ENCODE measurements around the gene GIMAP6. TPM values are rescaled to one million over a fixed set of nuclear protein-coding genes. Genes with fewer than 3 reads are reported as not detected.

Gene GIMAP6
- total and polyA plus RNA-seq, 12 donors: 9.9 to 50.6 (median 23.9) TPM

DNA sequence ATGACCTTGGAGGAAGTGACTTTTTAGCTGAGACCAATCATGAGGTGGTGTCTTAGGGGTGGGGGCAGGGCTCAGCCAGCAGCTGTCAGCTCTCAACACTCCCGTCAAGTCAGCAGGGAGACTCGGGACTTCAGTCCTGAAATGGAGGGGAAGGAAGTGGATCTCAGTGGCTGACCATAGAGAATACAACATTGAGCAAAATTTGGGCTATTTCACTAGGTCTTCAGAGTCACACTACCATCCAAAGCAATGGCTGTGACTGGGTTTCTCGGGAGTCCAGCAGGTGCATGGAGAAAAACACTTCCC, 16.8 kb upstream of the GIMAP6 start:
- intact Hi-C loops (cut with DNase I): no loop called here
- TF ChIP-seq, protein P1, sequence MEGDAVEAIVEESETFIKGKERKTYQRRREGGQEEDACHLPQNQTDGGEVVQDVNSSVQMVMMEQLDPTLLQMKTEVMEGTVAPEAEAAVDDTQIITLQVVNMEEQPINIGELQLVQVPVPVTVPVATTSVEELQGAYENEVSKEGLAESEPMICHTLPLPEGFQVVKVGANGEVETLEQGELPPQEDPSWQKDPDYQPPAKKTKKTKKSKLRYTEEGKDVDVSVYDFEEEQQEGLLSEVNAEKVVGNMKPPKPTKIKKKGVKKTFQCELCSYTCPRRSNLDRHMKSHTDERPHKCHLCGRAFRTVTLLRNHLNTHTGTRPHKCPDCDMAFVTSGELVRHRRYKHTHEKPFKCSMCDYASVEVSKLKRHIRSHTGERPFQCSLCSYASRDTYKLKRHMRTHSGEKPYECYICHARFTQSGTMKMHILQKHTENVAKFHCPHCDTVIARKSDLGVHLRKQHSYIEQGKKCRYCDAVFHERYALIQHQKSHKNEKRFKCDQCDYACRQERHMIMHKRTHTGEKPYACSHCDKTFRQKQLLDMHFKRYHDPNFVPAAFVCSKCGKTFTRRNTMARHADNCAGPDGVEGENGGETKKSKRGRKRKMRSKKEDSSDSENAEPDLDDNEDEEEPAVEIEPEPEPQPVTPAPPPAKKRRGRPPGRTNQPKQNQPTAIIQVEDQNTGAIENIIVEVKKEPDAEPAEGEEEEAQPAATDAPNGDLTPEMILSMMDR (IDR thresholded peaks at IDR 0.05): no peak
- TF ChIP-seq POLR2A (IDR thresholded peaks at IDR 0.05): no peak
- 31 to 62% (median 45%) methylated on average over 3 of the region's 3 CpGs for WGBS, 4 donors

DNA sequence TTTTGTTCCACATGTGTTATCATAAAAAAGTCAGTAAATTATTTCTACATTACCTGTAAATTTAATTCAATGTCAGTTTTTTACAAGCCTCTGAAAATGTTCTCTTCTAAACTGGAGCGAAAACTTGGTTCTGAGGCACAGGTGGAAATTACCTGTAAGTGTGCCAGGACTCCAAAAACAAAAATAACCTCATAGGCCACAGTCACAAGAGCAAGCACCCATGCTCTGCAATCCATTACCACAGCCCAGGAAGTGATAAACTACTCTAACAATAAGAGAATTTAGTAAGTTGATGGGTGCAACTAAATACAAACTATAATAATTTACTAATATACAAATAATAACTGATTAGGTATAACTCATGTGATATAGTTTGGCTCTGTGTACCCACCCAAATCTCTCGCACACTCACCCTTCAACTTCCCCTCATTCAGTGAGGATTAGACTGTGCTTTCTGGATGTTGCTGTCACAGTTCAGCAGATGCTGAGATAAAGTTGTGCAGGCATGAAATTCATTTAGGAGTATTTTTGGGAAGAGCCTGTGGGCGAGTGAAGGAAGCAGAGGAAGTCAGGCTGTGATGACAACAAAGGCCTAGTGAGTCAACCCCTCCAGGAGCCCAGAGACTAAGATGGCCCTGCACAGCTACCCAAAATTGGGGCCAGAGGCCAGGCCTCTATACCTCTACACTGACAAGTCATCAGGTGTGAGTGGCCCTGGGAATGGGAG, 16.3 kb upstream of the GIMAP6 start:
- H3K36me3 ChIP-seq (replicated peaks in 1 of 2): no peaks in the 10 kb centered on the region
- no peaks in the 10 kb centered on the region for H3K27me3 ChIP-seq
- H3K9me3 ChIP-seq (replicated peaks in 1 of 3): no peaks in the 10 kb centered on the region
- H3K4me3 ChIP-seq: no peak overlapping the region
- intact Hi-C loops (cut with DNase I): no loop called here
- TF ChIP-seq, protein P1 (IDR thresholded peaks at IDR 0.05): no peak
- no peak for TF ChIP-seq POLR2A (IDR thresholded peaks at IDR 0.05)
- no peak for DNase-seq
- H3K27ac ChIP-seq: no peak overlapping the region
- no peaks in the 10 kb centered on the region for H3K4me1 ChIP-seq (replicated peaks in 1 of 2)
- 62 to 79% (median 73%) methylated on average over 3 of the region's 3 CpGs for WGBS, 4 donors

More for the DNA sequence above, 16.8 kb upstream of the GIMAP6 start:
- H3K27me3 ChIP-seq: no peaks in the 10 kb centered on the region
- no peak for DNase-seq
- no peaks in the 10 kb centered on the region for H3K4me1 ChIP-seq (replicated peaks in 1 of 2)
- no peaks in the 10 kb centered on the region for H3K36me3 ChIP-seq (replicated peaks in 1 of 2)
- H3K9me3 ChIP-seq (replicated peaks in 1 of 3): no peaks in the 10 kb centered on the region
- no peak overlapping the region for H3K4me3 ChIP-seq
- H3K27ac ChIP-seq: no peak overlapping the region

DNA sequence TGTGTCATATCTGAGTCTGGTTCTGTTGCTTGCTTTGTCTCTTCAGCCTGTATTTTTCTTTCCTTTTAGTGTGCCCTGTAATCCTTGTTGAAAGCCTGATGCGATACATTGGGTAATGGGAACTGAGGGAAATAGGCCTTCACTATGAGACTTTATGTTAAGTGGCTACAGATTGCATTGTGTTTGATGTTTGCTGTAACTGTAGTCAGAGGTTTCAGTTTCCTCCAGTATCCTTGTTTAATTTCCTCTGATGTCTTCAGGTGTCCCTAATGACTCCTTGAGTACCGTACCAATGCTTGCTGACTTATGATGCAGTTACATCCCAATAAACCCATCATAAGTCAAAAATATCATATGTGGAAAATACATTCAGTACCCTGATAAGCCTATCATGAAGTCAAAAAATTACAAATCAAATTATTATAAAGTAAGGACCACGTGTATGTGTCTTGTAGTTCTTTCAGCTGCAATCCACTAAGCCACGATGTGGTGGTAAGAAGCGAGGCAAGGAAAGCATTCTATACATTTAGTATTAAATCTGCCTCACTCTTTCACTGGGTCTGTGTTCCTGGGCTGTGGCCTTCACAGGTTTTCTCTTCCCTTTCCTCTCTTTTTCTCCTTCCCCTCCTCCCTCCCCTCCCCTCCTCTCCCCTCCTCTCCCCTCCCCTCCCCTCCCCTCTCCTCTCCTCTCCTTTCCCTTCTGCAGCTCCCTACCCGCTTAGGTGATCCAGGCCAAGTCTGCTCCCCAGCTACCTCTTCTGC, 13.3 kb upstream of the GIMAP6 start:
- Histone ChIP-seq H3K36me3 (replicated peaks in 1 of 2) (no peaks in the 10 kb centered on the region), H3K27ac (no peak overlapping the region), H3K9me3 (replicated peaks in 1 of 3) (no peaks in the 10 kb centered on the region), H3K4me3 (no peak overlapping the region), H3K4me1 (replicated peaks in 1 of 2) (no peaks in the 10 kb centered on the region), H3K27me3 (no peaks in the 10 kb centered on the region)
- intact Hi-C loops (cut with DNase I): no loop called here
- WGBS, 4 donors: 73 to 92% (median 82%) methylated on average over 6 of the region's 6 CpGs
- DNase-seq: no peak
- no peak for TF ChIP-seq POLR2A (IDR thresholded peaks at IDR 0.05)
- TF ChIP-seq, protein P1 (IDR thresholded peaks at IDR 0.05): no peak

DNA sequence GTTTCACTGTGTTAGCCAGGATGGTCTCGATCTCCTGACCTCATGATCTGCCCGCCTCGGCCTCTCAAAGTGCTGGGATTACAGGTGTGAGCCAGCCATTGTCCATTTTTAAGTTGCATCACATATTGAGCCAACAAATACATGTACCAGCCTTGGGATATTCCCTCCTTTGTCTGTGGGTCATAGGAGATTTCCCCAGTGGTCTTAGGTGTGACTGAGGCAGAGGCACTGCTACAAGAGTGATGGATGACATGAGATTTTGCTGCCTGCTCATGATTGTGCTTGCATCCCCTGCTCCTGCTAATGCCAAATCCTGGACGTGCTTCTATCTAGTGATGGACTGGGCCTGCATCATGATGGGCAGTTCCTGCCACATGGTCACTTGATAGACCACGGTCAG, 10.7 kb upstream of the GIMAP6 start:
- Histone ChIP-seq H3K4me1 (replicated peaks in 1 of 2) (no peaks in the 10 kb centered on the region), H3K27ac (no peak overlapping the region)
- 70 to 94% (median 89%) methylated on average over 4 to 5 of the region's 5 CpGs for WGBS, 4 donors

More for the DNA sequence above, 10.7 kb upstream of the GIMAP6 start:
- no peaks in the 10 kb centered on the region for H3K27me3 ChIP-seq
- intact Hi-C loops (cut with DNase I): no loop called here
- H3K4me3 ChIP-seq: no peak overlapping the region
- no peak for DNase-seq
- H3K9me3 ChIP-seq (replicated peaks in 1 of 3): no peaks in the 10 kb centered on the region
- no peak for TF ChIP-seq POLR2A (IDR thresholded peaks at IDR 0.05)
- TF ChIP-seq, protein P1 (IDR thresholded peaks at IDR 0.05): no peak
- H3K36me3 ChIP-seq (replicated peaks in 1 of 2): no peaks in the 10 kb centered on the region
